Neural progenitor cell (in vitro differentiated cells): ENCODE results near the gene PLEKHG4B. TPM values are rescaled to one million over a fixed set of nuclear protein-coding genes. Genes with fewer than 3 reads are reported as not detected.
"Not testable (repeated sequence)": the region's sequence is repeated elsewhere in the genome, so short reads cannot be mapped to it uniquely, and the experiment has no call there.

Experiments
- DNase-seq: peaks from one replicate; pipeline ENCODE4 v3.0.0-alpha.2; 2016; ENCODE audit warnings: low spot score
- H2AFZ ChIP-seq: fragments of 200-600 bp; sonication (generic); replicated peaks from 2 replicates; pipeline ENCODE4 v1.6.1; 2016; ENCODE audit warnings: antibody characterized with exemption
- H3F3A ChIP-seq: fragments of 200-600 bp; sonication (generic); 2 replicates; pipeline ENCODE4 v1.6.1; 2016; ENCODE audit warnings: antibody characterized with exemption, low read depth
- H3K27ac ChIP-seq: fragments of 200-600 bp; sonication (generic); 2 replicates; pipeline ENCODE4 v1.5.1; 2016; ENCODE audit warnings: mild to moderate bottlenecking
- H3K27me3 ChIP-seq: fragments of 200-600 bp; sonication (generic); 2 replicates; pipeline ENCODE4 v1.6.1; 2016; ENCODE audit warnings: mild to moderate bottlenecking, moderate library complexity
- H3K36me3 ChIP-seq: fragments of 200-600 bp; sonication (generic); 2 replicates; pipeline ENCODE4 v1.5.1; 2016
- H3K4me1 ChIP-seq: fragments of 200-600 bp; sonication (generic); 2 replicates; pipeline ENCODE4 v1.6.1; 2016; ENCODE audit warnings: mixed run types
- H3K4me2 ChIP-seq: fragments of 200-600 bp; sonication (generic); 2 replicates; pipeline ENCODE4 v1.6.1; 2016
- H3K4me3 ChIP-seq: fragments of 200-600 bp; sonication (generic); 2 replicates; pipeline ENCODE4 v1.5.1; 2016
- H3K79me2 ChIP-seq: fragments of 200-600 bp; sonication (generic); 2 replicates; pipeline ENCODE4 v1.6.1; 2016; ENCODE audit warnings: low read depth
- H3K9ac ChIP-seq: fragments of 200-600 bp; sonication (generic); 2 replicates; pipeline ENCODE4 v1.6.1; 2016
- H3K9me3 ChIP-seq: fragments of 200-600 bp; sonication (generic); 2 replicates; pipeline ENCODE4 v1.5.1; 2016; ENCODE audit warnings: low read depth
- H4K20me1 ChIP-seq: fragments of 200-600 bp; sonication (generic); 2 replicates; pipeline ENCODE4 v1.6.1; 2016; ENCODE audit warnings: low read depth
- H3K27ac Mint-ChIP-seq: 3 replicates; pipeline ENCODE4 v1.8.0; 2021; ENCODE audit warnings: mixed read lengths
- H3K27me3 Mint-ChIP-seq: 2 replicates; pipeline ENCODE4 v1.8.0; 2022; ENCODE audit warnings: low read depth, mild to moderate bottlenecking, inconsistent platforms, moderate library complexity, mixed read lengths; ENCODE audit not compliant: insufficient read depth
- H3K36me3 Mint-ChIP-seq: 3 replicates; pipeline ENCODE4 v1.8.0; 2021; ENCODE audit warnings: mixed read lengths
- H3K4me1 Mint-ChIP-seq: 3 replicates; pipeline ENCODE4 v1.8.0; 2021; ENCODE audit warnings: mixed read lengths
- H3K4me3 Mint-ChIP-seq: 3 replicates; pipeline ENCODE4 v1.8.0; 2021; ENCODE audit warnings: mild to moderate bottlenecking, moderate library complexity, mixed read lengths
- H3K9me3 Mint-ChIP-seq: 3 replicates; pipeline ENCODE4 v1.8.0; 2020; ENCODE audit warnings: mixed read lengths
- CTCF ChIP-seq: fragments of 200-600 bp; sonication (generic); IDR thresholded peaks from 2 replicates; pipeline ENCODE4 v1.5.1; 2017; ENCODE audit warnings: antibody characterized with exemption, mild to moderate bottlenecking
- EZH2 ChIP-seq: fragments of 200-600 bp; sonication (generic); IDR thresholded peaks from 2 replicates; pipeline ENCODE4 v1.6.1; 2017; ENCODE audit warnings: antibody characterized with exemption, mild to moderate bottlenecking, moderate library complexity
- EZH2phosphoT487 ChIP-seq: fragments of 200-600 bp; sonication (generic); IDR thresholded peaks from 2 replicates; pipeline ENCODE4 v1.6.1; 2017; ENCODE audit warnings: antibody characterized with exemption
- total RNA-seq: library from RNA; depleted of rRNA; stranded (reverse); fragments of >200 nt; gene quantifications from 2 replicates; pipeline ENCODE4 v1.2.3, GENCODE V29; 2015; ENCODE audit warnings: low replicate concordance

PLEKHG4B gene
- total RNA-seq, 1 donor from 2014 or later, result 28.8 TPM

GRCh38 chr5:195401-196160 lies 103.6 kb downstream of the PLEKHG4B start:
- Histone ChIP-seq H3F3A (no peaks in the 10 kb centered on the region), H3K27me3 (no peaks in the 10 kb centered on the region), H3K4me3 (no peak overlapping the region), H3K9ac (no peak overlapping the region), H3K9me3 (no peaks in the 10 kb centered on the region), H3K79me2 (no peaks in the 10 kb centered on the region), H4K20me1 (peaks cover 13% of the 10 kb centered on the region), H3K4me1 (peaks cover 8% of the 10 kb centered on the region), H3K36me3 (no peaks in the 10 kb centered on the region), H3K27ac (no peak overlapping the region), H3K4me2 (no peak overlapping the region), H2AFZ (no peak overlapping the region)
- Mint-ChIP-seq H3K4me1 (peaks cover 17% of the 10 kb centered on the region), H3K27ac (no peak overlapping the region), H3K4me3 (no peak overlapping the region), H3K27me3 (peaks cover 2% of the 10 kb centered on the region), H3K9me3 (no peaks in the 10 kb centered on the region), H3K36me3 (no peaks in the 10 kb centered on the region)
- peak; percentile 22 for DNase-seq
- TF ChIP-seq CTCF, result peak; percentile 23
- TF ChIP-seq EZH2phosphoT487, result no peak
- TF ChIP-seq EZH2, result no peak

- Mint-ChIP-seq H3K27ac (no peak overlapping the region), H3K9me3 (no peaks in the 10 kb centered on the region)
- no peak for DNase-seq
These were observed 104.4 kb downstream of the PLEKHG4B start for GRCh38 chr5:196350-196749.

GRCh38 chr5:197031-197430 lies 105.1 kb downstream of the PLEKHG4B start:
- DNase-seq, H3K27me3 Mint-ChIP-seq, H3K36me3 ChIP-seq, H3K27me3 ChIP-seq, H3K36me3 Mint-ChIP-seq, H3K4me2 ChIP-seq, H3K9me3 ChIP-seq, H3K4me3 ChIP-seq, H2AFZ ChIP-seq, H3K27ac ChIP-seq, H3K9ac ChIP-seq, H3F3A ChIP-seq, H3K9me3 Mint-ChIP-seq, H3K4me3 Mint-ChIP-seq: not testable (repeated sequence)
- Mint-ChIP-seq H3K4me1 (peaks cover 28% of the 10 kb centered on the region), H3K27ac (peak overlapping the region; percentile 12)
- peaks cover 10% of the 10 kb centered on the region for H3K79me2 ChIP-seq
- H4K20me1 ChIP-seq, result peaks cover 28% of the 10 kb centered on the region
- H3K4me1 ChIP-seq, result peaks cover 19% of the 10 kb centered on the region

More at GRCh38 chr5:196350-196749, 104.4 kb downstream of the PLEKHG4B start:
- TF ChIP-seq EZH2, result no peak
- no peak for TF ChIP-seq CTCF
- no peak for TF ChIP-seq EZH2phosphoT487
- Mint-ChIP-seq H3K4me3 (no peak overlapping the region), H3K36me3 (no peaks in the 10 kb centered on the region), H3K27me3 (no peaks in the 10 kb centered on the region), H3K4me1 (peaks cover 21% of the 10 kb centered on the region)
- H3K9ac ChIP-seq, result no peak overlapping the region
- no peak overlapping the region for H2AFZ ChIP-seq
- no peak overlapping the region for H3K4me2 ChIP-seq
- no peaks in the 10 kb centered on the region for H3K36me3 ChIP-seq
- H4K20me1 ChIP-seq, result peaks cover 21% of the 10 kb centered on the region
- no peaks in the 10 kb centered on the region for H3K9me3 ChIP-seq
- H3K79me2 ChIP-seq, result peaks cover 5% of the 10 kb centered on the region
- H3F3A ChIP-seq, result peaks cover 2% of the 10 kb centered on the region
- no peak overlapping the region for H3K4me3 ChIP-seq
- H3K4me1 ChIP-seq, result peaks cover 12% of the 10 kb centered on the region
- no peak overlapping the region for H3K27ac ChIP-seq
- no peaks in the 10 kb centered on the region for H3K27me3 ChIP-seq

- Histone ChIP-seq H3K4me2 (no peak overlapping the region), H4K20me1 (peaks cover 32% of the 10 kb centered on the region), H3K27ac (no peak overlapping the region), H3K4me1 (peaks cover 19% of the 10 kb centered on the region), H3K9me3 (no peaks in the 10 kb centered on the region), H3K79me2 (peaks cover 10% of the 10 kb centered on the region), H3K9ac (no peak overlapping the region), H3K36me3 (no peaks in the 10 kb centered on the region), H3K27me3 (no peaks in the 10 kb centered on the region), H3K4me3 (no peak overlapping the region), H2AFZ (no peak overlapping the region), H3F3A (peaks cover 3% of the 10 kb centered on the region)
- DNase-seq, result no peak
- Mint-ChIP-seq H3K9me3 (no peaks in the 10 kb centered on the region), H3K4me3 (no peak overlapping the region), H3K27ac (no peak overlapping the region), H3K4me1 (peaks cover 33% of the 10 kb centered on the region), H3K27me3 (peaks cover 6% of the 10 kb centered on the region), H3K36me3 (peaks cover 2% of the 10 kb centered on the region)
- TF ChIP-seq CTCF (no peak), EZH2 (no peak), EZH2phosphoT487 (no peak)
These were observed 106.0 kb downstream of the PLEKHG4B start for GRCh38 chr5:197892-198489.
